H1 (cell line): ENCODE results near the gene VPS51. TPM values are rescaled to one million over a fixed set of nuclear protein-coding genes. Genes with fewer than 3 reads are reported as not detected.

Experiments used
- CTCF ChIA-PET: fragments of 300-600 bp; sonication (Branson Sonifier 250); formaldehyde crosslinking; loops from one replicate; lab custom pipeline; 2021; ENCODE audit not compliant: partially characterized antibody; lab: Charles Lee
- POLR2A ChIA-PET: fragments of 300-600 bp; sonication (Branson Sonifier 250); formaldehyde crosslinking; loops from one replicate; lab custom pipeline; 2021; ENCODE audit warnings: inconsistent platforms; ENCODE audit not compliant: partially characterized antibody; lab: Charles Lee
- DNase-seq, 2 experiments: peaks; one replicate each; pipeline versions ENCODE4 v3.0.0 to v3.0.0-alpha.2; 2010 to 2022; ENCODE audit warnings: low spot score in 2 of 2, low read depth in 1 of 2, mixed read lengths in 1 of 2
- FAIRE-seq: peaks from 2 replicates; lab custom pipeline; 2011; peaks lifted over from hg19 to GRCh38; lab: Jason Lieb, UNC
- H2AFZ ChIP-seq: 2 replicates; pipeline ENCODE4 v1.8.1; 2012; ENCODE audit warnings: low read length, inconsistent platforms
- H2AK5ac ChIP-seq: 2 replicates; pipeline ENCODE4 v1.6.1; 2013; ENCODE audit warnings: low read depth, low read length
- H2BK120ac ChIP-seq: replicated peaks from 2 replicates; pipeline ENCODE3; 2013; ENCODE audit warnings: low read depth, low read length, inconsistent platforms
- H2BK12ac ChIP-seq: 2 replicates; pipeline ENCODE4 v1.6.1; 2013; ENCODE audit warnings: low read depth, low read length
- H2BK15ac ChIP-seq: 2 replicates; pipeline ENCODE4 v1.6.1; 2013; ENCODE audit warnings: low read length
- H2BK20ac ChIP-seq: 2 replicates; pipeline ENCODE4 v1.6.1; 2013; ENCODE audit warnings: low read length
- H2BK5ac ChIP-seq: 2 replicates; pipeline ENCODE4 v1.6.1; 2013; ENCODE audit warnings: low read depth, low read length
- H3K14ac ChIP-seq: 2 replicates; pipeline ENCODE4 v1.6.1; 2013; ENCODE audit warnings: inconsistent platforms; ENCODE audit not compliant: insufficient read length
- H3K18ac ChIP-seq: 2 replicates; pipeline ENCODE4 v1.6.1; 2013; ENCODE audit warnings: low read length; ENCODE audit errors: extremely low read depth
- H3K23ac ChIP-seq: 2 replicates; pipeline ENCODE4 v1.6.1; 2013; ENCODE audit warnings: inconsistent platforms; ENCODE audit not compliant: insufficient read length
- H3K23me2 ChIP-seq: 2 replicates; pipeline ENCODE4 v1.6.1; 2013; ENCODE audit warnings: low read depth, low read length
- H3K27ac ChIP-seq: 2 replicates; pipeline ENCODE4 v1.6.1; 2011; ENCODE audit warnings: low read depth, low read length, inconsistent platforms
- H3K27me3 ChIP-seq, 4 experiments: replicated peaks in 1 of 4; 1 replicate in 1 of 4; 2 replicates in 3 of 4; pipeline versions ENCODE4 v1.6.1 to v1.8.1; 2011 to 2013; ENCODE audit warnings: low read length in 3 of 4, mild to moderate bottlenecking in 3 of 4, inconsistent platforms in 2 of 4, mixed read lengths in 2 of 4, moderate library complexity in 1 of 4; ENCODE audit not compliant: control insufficient read depth in 3 of 4, insufficient read depth in 3 of 4; ENCODE audit errors: extremely low read depth in 1 of 4
- H3K36me3 ChIP-seq, 4 experiments: 2 replicates each; pipeline versions ENCODE4 v1.6.1 to v1.8.1; 2011 to 2013; ENCODE audit warnings: mild to moderate bottlenecking in 4 of 4, low read length in 3 of 4, moderate library complexity in 2 of 4, control low read depth in 1 of 4, inconsistent platforms in 1 of 4; ENCODE audit not compliant: insufficient read depth in 4 of 4, control insufficient read depth in 2 of 4
- H3K4ac ChIP-seq: replicated peaks from 2 replicates; pipeline ENCODE3; 2013; ENCODE audit warnings: low read length, low read depth, mixed read lengths, inconsistent platforms; ENCODE audit not compliant: insufficient read length
- H3K4me1 ChIP-seq, 4 experiments: replicated peaks in 1 of 4; 1 replicate in 1 of 4; 2 replicates in 3 of 4; pipeline versions ENCODE4 v1.6.1 to v1.8.1; 2011 to 2013; ENCODE audit warnings: low read length in 3 of 4, inconsistent platforms in 2 of 4, mixed read lengths in 1 of 4; ENCODE audit not compliant: insufficient read depth in 4 of 4, control insufficient read depth in 3 of 4
- H3K4me2 ChIP-seq, 2 experiments: 2 replicates each; pipeline versions ENCODE4 v1.6.1 to v1.8.1; 2011 to 2013; ENCODE audit warnings: low read depth in 2 of 2, low read length in 2 of 2, control low read depth in 1 of 2, inconsistent platforms in 1 of 2, mild to moderate bottlenecking in 1 of 2; ENCODE audit not compliant: insufficient read depth in 1 of 2
- H3K4me3 ChIP-seq, 4 experiments: fragments of 200-600, 300-600 bp in 1 of 4; sonication (generic), shearing (Covaris generic), sonication (Bioruptor Twin) in 1 of 4; 2 replicates each; pipeline versions ENCODE4 v1.5.1 to v1.8.1; 2011 to 2016; ENCODE audit warnings: low read length in 4 of 4, low read depth in 3 of 4, control low read depth in 2 of 4, inconsistent platforms in 2 of 4, mild to moderate bottlenecking in 2 of 4, mixed read lengths in 1 of 4, moderate library complexity in 1 of 4; ENCODE audit not compliant: insufficient read depth in 2 of 4; ENCODE audit errors: extremely low read depth in 1 of 4
- H3K56ac ChIP-seq: replicated peaks from 2 replicates; pipeline ENCODE3; 2013; ENCODE audit warnings: low read depth, mild to moderate bottlenecking, mixed read lengths, low read length, inconsistent platforms; ENCODE audit not compliant: insufficient read length
- H3K79me1 ChIP-seq: 2 replicates; pipeline ENCODE4 v1.6.1; 2013; ENCODE audit warnings: low read depth, low read length, control low read depth
- H3K79me2 ChIP-seq, 2 experiments: 2 replicates each; pipeline versions ENCODE4 v1.6.1 to v1.8.1; 2012 to 2013; ENCODE audit warnings: low read length in 2 of 2, mild to moderate bottlenecking in 2 of 2, inconsistent platforms in 1 of 2; ENCODE audit not compliant: insufficient read depth in 2 of 2, control insufficient read depth in 1 of 2
- H3K9ac ChIP-seq, 4 experiments: replicated peaks in 1 of 4; 1 replicate in 1 of 4; 2 replicates in 3 of 4; pipeline versions ENCODE4 v1.6.1 to v1.8.1; 2011 to 2013; ENCODE audit warnings: low read depth in 3 of 4, low read length in 3 of 4, control low read depth in 2 of 4, mild to moderate bottlenecking in 2 of 4, moderate library complexity in 2 of 4, inconsistent platforms in 1 of 4; ENCODE audit errors: extremely low read depth in 1 of 4
- H3K9me3 ChIP-seq, 2 experiments: 2 replicates each; pipeline versions ENCODE4 v1.6.1 to v1.8.1; 2012 to 2013; ENCODE audit warnings: mild to moderate bottlenecking in 2 of 2, moderate library complexity in 2 of 2, control low read depth in 1 of 2, inconsistent platforms in 1 of 2, low read depth in 1 of 2, low read length in 1 of 2, mixed read lengths in 1 of 2; ENCODE audit not compliant: insufficient read depth in 2 of 2
- H4K20me1 ChIP-seq, 2 experiments: replicated peaks in 1 of 2; 2 replicates each; pipeline versions ENCODE3 to v1.8.1; 2011 to 2013; ENCODE audit warnings: inconsistent platforms in 2 of 2, low read length in 2 of 2, mild to moderate bottlenecking in 1 of 2; ENCODE audit not compliant: insufficient read depth in 2 of 2, control insufficient read depth in 1 of 2
- H4K5ac ChIP-seq: 2 replicates; pipeline ENCODE4 v1.6.1; 2013; ENCODE audit warnings: low read length, low read depth, mixed read lengths, inconsistent platforms; ENCODE audit not compliant: insufficient read length
- H4K8ac ChIP-seq: 2 replicates; pipeline ENCODE4 v1.8.0; 2013; ENCODE audit warnings: mild to moderate bottlenecking, moderate library complexity, low read length, inconsistent platforms; ENCODE audit not compliant: insufficient read depth; ENCODE audit errors: extremely low read depth
- H4K91ac ChIP-seq: replicated peaks from 2 replicates; pipeline ENCODE3; 2013; ENCODE audit warnings: low read length, mixed read lengths, inconsistent platforms; ENCODE audit not compliant: insufficient read length
- CBX8 ChIP-seq: fragments of 300-800, 300-1000 bp; sonication (generic); IDR thresholded peaks from 2 replicates; pipeline ENCODE4 v1.7.1; 2016; ENCODE audit warnings: low read depth, low read length, borderline replicate concordance
- EGR1 ChIP-seq: IDR thresholded peaks from 2 replicates; pipeline ENCODE4 v1.6.1; 2011; ENCODE audit warnings: low read depth, low read length, borderline replicate concordance
- EZH2 ChIP-seq: fragments of 200-600 bp; sonication (generic); IDR thresholded peaks from 2 replicates; pipeline ENCODE4 v1.7.1; 2012; ENCODE audit warnings: low read depth, mild to moderate bottlenecking, moderate library complexity, low read length, inconsistent platforms; ENCODE audit not compliant: severe bottlenecking
- GABPA ChIP-seq: IDR thresholded peaks from 2 replicates; pipeline ENCODE4 v1.6.1; 2011; ENCODE audit warnings: mild to moderate bottlenecking, low read length, moderate library complexity, borderline replicate concordance; ENCODE audit not compliant: insufficient read depth
- JUN ChIP-seq: IDR thresholded peaks from 2 replicates; pipeline ENCODE4 v1.6.1; 2011; ENCODE audit warnings: low read depth, mild to moderate bottlenecking, improper control_type of control experiment, low read length
- RBBP5 ChIP-seq: IDR thresholded peaks from 2 replicates; pipeline ENCODE4 v1.7.1; 2012; ENCODE audit warnings: low read depth, mild to moderate bottlenecking, inconsistent platforms, low read length, moderate library complexity, borderline replicate concordance
- SIRT6 ChIP-seq: IDR thresholded peaks from one replicate; pipeline ENCODE4 v1.7.1; 2012; ENCODE audit warnings: low read length, inconsistent platforms
- SIX5 ChIP-seq: IDR thresholded peaks from 2 replicates; pipeline ENCODE4 v1.6.1; 2011; ENCODE audit warnings: mild to moderate bottlenecking, low read depth, low read length
- ZNF274 ChIP-seq: IDR thresholded peaks from 2 replicates; pipeline ENCODE4 v1.7.0; 2012; ENCODE audit warnings: low read length, borderline replicate concordance; ENCODE audit errors: extremely low read depth
- WGBS, 2 experiments: shearing (Covaris generic) in 1 of 2; methylation state at CpG; one replicate each; pipeline versions ENCODE4 v1.1.6 to v1.1.7; 2013 to 2015; ENCODE audit warnings: low lambda C conversion rate in 2 of 2, mixed read lengths in 2 of 2, inconsistent platforms in 1 of 2, low coverage in 1 of 2, missing lambda C conversion rate in 1 of 2; ENCODE audit not compliant: insufficient replicate concordance in 2 of 2, insufficient coverage in 1 of 2, insufficient read length in 1 of 2; ENCODE audit errors: extremely low coverage in 1 of 2, missing lambda C conversion rate in 1 of 2; 5-methylcytosine and 5-hydroxymethylcytosine counted together
- polyA plus RNA-seq, 7 experiments: library from polyadenylated mRNA; depleted of rRNA in 3 of 7; stranded (reverse) in 5 of 7; unstranded in 2 of 7; fragments of >200 nt in 5 of 7; fragments of 200-250 nt in 2 of 7; gene quantifications; 1 replicate in 5 of 7; 2 replicates in 1 of 7; 4 replicates in 1 of 7; pipeline versions ENCODE4 v1.2.1 to v1.2.3, GENCODE V29; 2011 to 2013; ENCODE audit warnings: missing spikeins in 2 of 7, mixed read lengths in 2 of 7
- total RNA-seq: library from RNA; stranded (reverse); fragmentation: NEBNext Ultra II Directional; extraction: Animal tissue kit (Norgen Biotek cat#: 25700); gene quantifications from 2 replicates; pipeline ENCODE4 v1.2.1, GENCODE V29; 2021

Gene VPS51
- total and polyA plus RNA-seq, 2 of the 8 experiments (the other 6 are each of a cell fraction or from before 2014, with no cell fraction given) = 97.4 to 142 TPM

GRCh38 chr11:65159012-65159411 lies 63.0 kb downstream of the VPS51 start:
- Histone ChIP-seq H3K4ac (no peak overlapping the region), H4K20me1 (no peaks in the 10 kb centered on the region), H3K79me2 (no peaks in the 10 kb centered on the region), H2AK5ac (no peak overlapping the region), H3K14ac (no peak overlapping the region), H3K23ac (no peak overlapping the region), H3K9ac (no peak overlapping the region), H3K9me3 (no peaks in the 10 kb centered on the region), H3K23me2 (no peaks in the 10 kb centered on the region), H2AFZ (no peak overlapping the region), H2BK5ac (no peak overlapping the region), H3K4me3 (no peak overlapping the region), H2BK20ac (no peak overlapping the region), H2BK12ac (no peak overlapping the region), H3K27ac (no peak overlapping the region), H4K8ac (no peak overlapping the region), H3K4me1 (no peaks in the 10 kb centered on the region), H2BK120ac (no peak overlapping the region), H3K27me3 (no peaks in the 10 kb centered on the region), H4K91ac (no peak overlapping the region), H3K4me2 (no peak overlapping the region), H3K56ac (no peak overlapping the region), H4K5ac (no peak overlapping the region), H3K18ac (no peak overlapping the region), H3K36me3 (no peaks in the 10 kb centered on the region), H2BK15ac (no peak overlapping the region), H3K79me1 (no peaks in the 10 kb centered on the region)
- FAIRE-seq (no peak), DNase-seq (no peak)
- CTCF ChIA-PET = interaction anchor here (0.6 kb wide), 1 partner anchor 96 kb away, joined by 3 read pairs; no protein-coding TSS in a partner anchor
- 92% methylated on average over 5 of the region's 5 CpGs; no CpG with 5 or more reads in 1 of the 2 experiments for WGBS, 2 experiments
- POLR2A ChIA-PET = no interaction called here
- no peak for TF ChIP-seq GABPA
- TF ChIP-seq RBBP5 = no peak
- TF ChIP-seq CBX8 = no peak
- no peak for TF ChIP-seq SIX5
- no peak for TF ChIP-seq SIRT6
- TF ChIP-seq ZNF274 = no peak
- no peak for TF ChIP-seq JUN
- no peak for TF ChIP-seq EGR1
- no peak for TF ChIP-seq EZH2
